CD4-positive, alpha-beta memory T cell (primary cell): ENCODE measurements around the gene VPREB1. TPM values are rescaled to one million over a fixed set of nuclear protein-coding genes. Genes with fewer than 3 reads are reported as not detected.
"Not testable (repeated sequence)": the region's sequence is repeated elsewhere in the genome, so short reads cannot be mapped to it uniquely, and the experiment has no call there.

Source experiments
- CTCF ChIA-PET: fragments of 350-600 bp; sonication (Branson Sonifier 250); formaldehyde crosslinking; loops from one replicate; lab custom pipeline; 2021; ENCODE audit warnings: inconsistent platforms; ENCODE audit not compliant: partially characterized antibody; lab: Charles Lee
- POLR2A ChIA-PET: fragments of 350-600 bp; sonication (Branson Sonifier 250); formaldehyde crosslinking; loops from one replicate; lab custom pipeline; 2021; ENCODE audit not compliant: partially characterized antibody; lab: Charles Lee
- DNase-seq, 5 donors: peaks; one replicate each; pipeline versions ENCODE4 v3.0.0 to v3.0.0-alpha.2; 2020 to 2022; ENCODE audit warnings: mixed read lengths in 1 of 5
- H3K27ac ChIP-seq: one replicate; pipeline ENCODE4 v1.7.0; 2013; ENCODE audit warnings: low read depth, low read length
- H3K27me3 ChIP-seq: 2 replicates; pipeline ENCODE4 v1.7.0; 2013; ENCODE audit warnings: mild to moderate bottlenecking, low read length, moderate library complexity; ENCODE audit not compliant: insufficient read depth
- H3K36me3 ChIP-seq: 2 replicates; pipeline ENCODE4 v1.7.0; 2013; ENCODE audit warnings: mild to moderate bottlenecking, low read length, moderate library complexity; ENCODE audit not compliant: insufficient read depth
- H3K4me1 ChIP-seq: 2 replicates; pipeline ENCODE4 v1.7.0; 2013; ENCODE audit warnings: mild to moderate bottlenecking, low read length, moderate library complexity; ENCODE audit not compliant: insufficient read depth
- H3K4me3 ChIP-seq, 2 donors: one replicate each; pipeline ENCODE4 v1.7.0; 2013; ENCODE audit warnings: low read length in 2 of 2, mild to moderate bottlenecking in 1 of 2
- H3K9me3 ChIP-seq, 2 donors: one replicate each; pipeline ENCODE4 v1.7.0; 2013; ENCODE audit warnings: low read length in 2 of 2, control low read depth in 1 of 2; ENCODE audit not compliant: control insufficient read depth in 1 of 2
- H3K27ac Mint-ChIP-seq, 7 donors: one replicate each; pipeline ENCODE4 v1.8.0; 2020 to 2021; ENCODE audit warnings: mixed read lengths in 7 of 7, mild to moderate bottlenecking in 6 of 7, inconsistent platforms in 3 of 7, moderate library complexity in 3 of 7
- H3K27me3 Mint-ChIP-seq, 2 donors: one replicate each; pipeline ENCODE4 v1.8.0; 2020 to 2021; ENCODE audit warnings: mixed read lengths in 2 of 2
- H3K36me3 Mint-ChIP-seq, 2 donors: one replicate each; pipeline ENCODE4 v1.8.0; 2020 to 2021; ENCODE audit warnings: mixed read lengths in 2 of 2, inconsistent platforms in 1 of 2, mild to moderate bottlenecking in 1 of 2
- H3K4me1 Mint-ChIP-seq, 4 donors: one replicate each; pipeline ENCODE4 v1.8.0; 2020 to 2021; ENCODE audit warnings: mixed read lengths in 4 of 4, mild to moderate bottlenecking in 1 of 4
- H3K4me3 Mint-ChIP-seq, 8 donors: one replicate each; pipeline ENCODE4 v1.8.0; 2020 to 2021; ENCODE audit warnings: mixed read lengths in 8 of 8, mild to moderate bottlenecking in 7 of 8, moderate library complexity in 6 of 8, inconsistent platforms in 3 of 8
- H3K9me3 Mint-ChIP-seq, 8 donors: one replicate each; pipeline ENCODE4 v1.8.0; 2020 to 2021; ENCODE audit warnings: mixed read lengths in 8 of 8, mild to moderate bottlenecking in 5 of 8, inconsistent platforms in 3 of 8, moderate library complexity in 1 of 8
- intact Hi-C: fragments of 100-400 bp; cut with micrococcal nuclease; formaldehyde crosslinking; loops from one replicate; pipeline ENCODE4 v1.15.1; 2023
- polyA plus RNA-seq, 2 donors: library from polyadenylated mRNA; unstranded; fragments of 300-500 nt; fragmentation: Illumina TruSeq; gene quantifications; one replicate each; pipeline ENCODE4 v1.2.3, GENCODE V29; 2021
- total RNA-seq, 2 experiments: library from RNA; stranded (reverse); gene quantifications; one replicate each; pipeline ENCODE4 v1.2.3, GENCODE V29; 2021

VPREB1 gene
- total and polyA plus RNA-seq, 4 experiments from 2014 or later: not detected

GRCh38 chr22:22287106-22287626 lies 42.6 kb downstream of the VPREB1 start:
- H3K4me1 Mint-ChIP-seq, H3K27me3 ChIP-seq, DNase-seq, H3K27ac Mint-ChIP-seq, H3K4me3 Mint-ChIP-seq, H3K9me3 Mint-ChIP-seq, H3K36me3 Mint-ChIP-seq, H3K4me3 ChIP-seq, H3K36me3 ChIP-seq, H3K27ac ChIP-seq, H3K9me3 ChIP-seq, H3K27me3 Mint-ChIP-seq, intact Hi-C loops, CTCF ChIA-PET, H3K4me1 ChIP-seq, POLR2A ChIA-PET: not testable (repeated sequence)

GRCh38 chr22:22289666-22290065 lies 45.1 kb downstream of the VPREB1 start:
- H3K27me3 ChIP-seq, H3K4me1 Mint-ChIP-seq, H3K9me3 Mint-ChIP-seq, H3K4me3 ChIP-seq, DNase-seq, H3K27ac ChIP-seq, H3K4me1 ChIP-seq, H3K27ac Mint-ChIP-seq, H3K36me3 ChIP-seq, CTCF ChIA-PET, H3K9me3 ChIP-seq, intact Hi-C loops, POLR2A ChIA-PET, H3K27me3 Mint-ChIP-seq, H3K4me3 Mint-ChIP-seq: not testable (repeated sequence)
- peaks cover 5 to 10% of the 10 kb centered on the region in 2 donors for H3K36me3 Mint-ChIP-seq

- H3K4me3 Mint-ChIP-seq, H3K4me1 ChIP-seq, H3K27ac Mint-ChIP-seq, CTCF ChIA-PET, intact Hi-C loops, H3K27me3 Mint-ChIP-seq, H3K9me3 Mint-ChIP-seq, POLR2A ChIA-PET, H3K9me3 ChIP-seq, H3K36me3 ChIP-seq, H3K27me3 ChIP-seq, H3K27ac ChIP-seq, H3K4me3 ChIP-seq: not testable (repeated sequence)
- peaks cover 0 to 18% (median 3%) of the 10 kb centered on the region in 4 donors for H3K4me1 Mint-ChIP-seq
- DNase-seq: peak in 1 of 5 donors; percentile 22
- peaks cover 5 to 10% of the 10 kb centered on the region in 2 donors for H3K36me3 Mint-ChIP-seq
Observed at GRCh38 chr22:22291129-22291806, 46.7 kb downstream of the VPREB1 start.

- peak in 1 of 5 donors; percentile 30 for DNase-seq
- H3K9me3 ChIP-seq, POLR2A ChIA-PET, H3K27ac Mint-ChIP-seq, H3K27ac ChIP-seq, H3K4me1 ChIP-seq, H3K36me3 ChIP-seq, H3K27me3 ChIP-seq, H3K4me3 ChIP-seq, H3K27me3 Mint-ChIP-seq, CTCF ChIA-PET, H3K9me3 Mint-ChIP-seq, H3K4me3 Mint-ChIP-seq, intact Hi-C loops: not testable (repeated sequence)
- Mint-ChIP-seq H3K36me3 (peaks cover 8 to 10% of the 10 kb centered on the region in 2 donors), H3K4me1 (peaks cover 6 to 22% (median 7%) of the 10 kb centered on the region in 4 donors)
Observed at GRCh38 chr22:22292656-22293055, 48.1 kb downstream of the VPREB1 start.

GRCh38 chr22:22293436-22293835 lies 48.9 kb downstream of the VPREB1 start:
- intact Hi-C loops, H3K4me1 ChIP-seq, H3K27ac ChIP-seq, H3K9me3 Mint-ChIP-seq, CTCF ChIA-PET, H3K4me3 Mint-ChIP-seq, H3K36me3 ChIP-seq, H3K4me3 ChIP-seq, H3K27me3 ChIP-seq, H3K9me3 ChIP-seq, H3K27ac Mint-ChIP-seq, POLR2A ChIA-PET, H3K27me3 Mint-ChIP-seq: not testable (repeated sequence)
- peak in 1 of 5 donors; percentile 22 for DNase-seq
- Mint-ChIP-seq H3K4me1 (peaks cover 6 to 22% (median 8%) of the 10 kb centered on the region in 4 donors), H3K36me3 (peaks cover 10% of the 10 kb centered on the region in 2 donors)

- peaks cover 10% of the 10 kb centered on the region in 2 donors for H3K36me3 Mint-ChIP-seq
- DNase-seq, H3K36me3 ChIP-seq, H3K27ac Mint-ChIP-seq, H3K9me3 Mint-ChIP-seq, H3K27ac ChIP-seq, H3K9me3 ChIP-seq, CTCF ChIA-PET, H3K4me1 ChIP-seq, POLR2A ChIA-PET, H3K4me3 Mint-ChIP-seq, H3K27me3 Mint-ChIP-seq, H3K4me3 ChIP-seq, H3K27me3 ChIP-seq: not testable (repeated sequence)
- H3K4me1 Mint-ChIP-seq: peaks cover 9 to 29% (median 10%) of the 10 kb centered on the region in 4 donors
- intact Hi-C loops: loop anchor here (5.0 kb wide), 1 partner anchor 87 kb away; no protein-coding TSS in a partner anchor
Observed at GRCh38 chr22:22294641-22295040, 50.1 kb downstream of the VPREB1 start.
